Measurements from ENCODE around the gene LMOD2.

Gene LMOD2

GRCh38 chr7:123681561-123681960 lies 25.9 kb downstream of the LMOD2 start:
- H3K27ac ChIP-seq = no peak overlapping the region
- no peak for TF ChIP-seq CTCF (conservative IDR thresholded peaks at IDR 0.05)
- no peak for TF ChIP-seq ZFX (IDR thresholded peaks at IDR 0.05)

- no peak overlapping the region for H3K27ac ChIP-seq
- TF ChIP-seq CTCF (conservative IDR thresholded peaks at IDR 0.05) (peak; percentile 81), ZFX (IDR thresholded peaks at IDR 0.05) (no peak)
Measured at GRCh38 chr7:123682690-123683089, 27.0 kb downstream of the LMOD2 start.

GRCh38 chr7:123687161-123687560 lies 31.5 kb downstream of the LMOD2 start:
- H3K27ac ChIP-seq = no peak overlapping the region
- TF ChIP-seq CTCF (conservative IDR thresholded peaks at IDR 0.05) (no peak), ZFX (IDR thresholded peaks at IDR 0.05) (no peak)

- no peak for TF ChIP-seq CTCF (conservative IDR thresholded peaks at IDR 0.05)
- TF ChIP-seq ZFX (IDR thresholded peaks at IDR 0.05) = no peak
- H3K27ac ChIP-seq = no peak overlapping the region
Measured at GRCh38 chr7:123687727-123688126, 32.1 kb downstream of the LMOD2 start.

GRCh38 chr7:123689250-123689649 lies 33.6 kb downstream of the LMOD2 start:
- TF ChIP-seq CTCF (conservative IDR thresholded peaks at IDR 0.05) (no peak), ZFX (IDR thresholded peaks at IDR 0.05) (no peak)
- no peak overlapping the region for H3K27ac ChIP-seq

GRCh38 chr7:123690550-123690949 lies 34.9 kb downstream of the LMOD2 start:
- TF ChIP-seq ZFX (IDR thresholded peaks at IDR 0.05) (no peak), CTCF (conservative IDR thresholded peaks at IDR 0.05) (no peak)
- no peak overlapping the region for H3K27ac ChIP-seq

- no peak overlapping the region for H3K27ac ChIP-seq
- TF ChIP-seq ZFX (IDR thresholded peaks at IDR 0.05) (no peak), CTCF (conservative IDR thresholded peaks at IDR 0.05) (no peak)
Measured at GRCh38 chr7:123692471-123692877, 36.8 kb downstream of the LMOD2 start.
